Heart left ventricle (tissue), 16 donors: ENCODE results near the gene RNASE8. TPM values are rescaled to one million over a fixed set of nuclear protein-coding genes. Genes with fewer than 3 reads are reported as not detected.

ENCODE experiments used
- ATAC-seq, 4 donors: fragments of 200-7000 bp; cut with Tn5 transposase; one replicate each; pipeline ENCODE4 v1.9.1; 2020 to 2022; ENCODE audit warnings: moderate library complexity in 4 of 4, mild to moderate bottlenecking in 3 of 4, moderate number of reproducible peaks in 1 of 4
- DNase-seq, 5 donors: peaks; one replicate each; pipeline ENCODE4 v3.0.0-alpha.2; 2020
- H3K27ac ChIP-seq, 12 donors: fragments of 200-600 bp; sonication (generic) in 4 of 12; one replicate each; pipeline versions ENCODE4 v1.5.0 to v1.8.0; 2016 to 2022; ENCODE audit warnings: mild to moderate bottlenecking in 2 of 12
- H3K27me3 ChIP-seq, 9 donors: fragments of 200-600 bp; sonication (generic) in 2 of 9; one replicate each; pipeline versions ENCODE4 v1.5.1 to v1.8.0; 2016 to 2022; ENCODE audit warnings: mild to moderate bottlenecking in 3 of 9
- H3K36me3 ChIP-seq, 9 donors: fragments of 200-600 bp; sonication (generic) in 2 of 9; one replicate each; pipeline versions ENCODE4 v1.5.0 to v1.8.0; 2018 to 2022; ENCODE audit warnings: mild to moderate bottlenecking in 2 of 9
- H3K4me1 ChIP-seq, 12 donors: fragments of 200-600 bp; sonication (generic) in 4 of 12; one replicate each; pipeline versions ENCODE4 v1.5.0 to v1.8.0; 2016 to 2022; ENCODE audit warnings: mild to moderate bottlenecking in 3 of 12
- H3K4me3 ChIP-seq, 12 donors: fragments of 200-600 bp; sonication (generic) in 4 of 12; one replicate each; pipeline versions ENCODE4 v1.5.0 to v1.8.0; 2017 to 2022; ENCODE audit warnings: mild to moderate bottlenecking in 9 of 12, moderate library complexity in 4 of 12
- H3K9me3 ChIP-seq, 12 donors: fragments of 200-600 bp; sonication (generic) in 4 of 12; one replicate each; pipeline versions ENCODE4 v1.5.0 to v1.8.0; 2016 to 2022; ENCODE audit warnings: mild to moderate bottlenecking in 1 of 12
- POLR2A ChIP-seq, 2 donors: fragments of 450-650 bp; IDR thresholded peaks; one replicate each; pipeline ENCODE4 v1.6.1; 2017; ENCODE audit warnings: antibody characterized with exemption in 2 of 2, mild to moderate bottlenecking in 2 of 2, moderate library complexity in 2 of 2
- WGBS, 4 donors: extraction: QIAGEN DNeasy Blood & Tissue Kit in 2 of 4; methylation state at CpG; one replicate each; pipeline versions ENCODE4 v1.1.5 to v1.1.7; 2013 to 2018; 5-methylcytosine and 5-hydroxymethylcytosine counted together
- intact Hi-C, 10 donors: fragments of 100-400 bp; cut with DNase I; formaldehyde crosslinking; loops; one replicate each; pipeline versions ENCODE4 v1.11.1 to v1.14.2; 2022
- polyA plus RNA-seq, 2 donors: library from polyadenylated mRNA; stranded (reverse); fragments of 200-250 nt; gene quantifications; one replicate each; pipeline ENCODE4 v1.2.3, GENCODE V29; 2013
- total RNA-seq, 9 donors: library from RNA; depleted of rRNA in 2 of 9; stranded (reverse); fragments of >200 nt in 2 of 9; fragmentation: NEBNext Ultra II Directional in 3 of 9; extraction: Animal tissue kit (Norgen Biotek cat#: 25700) in 3 of 9; gene quantifications; one replicate each; pipeline versions ENCODE4 v1.1.0 to v1.2.4, GENCODE V29; 2016 to 2023
- TF ChIP-seq, protein P1 (sequence below), 12 donors: fragments of 200-600 bp; sonication (generic) in 4 of 12; IDR thresholded peaks; one replicate each; pipeline versions ENCODE4 v1.5.0 to v1.8.0; 2018 to 2022; ENCODE audit warnings: antibody characterized with exemption in 12 of 12, mild to moderate bottlenecking in 5 of 12
- donor health status: ischemic (EF 13 %, LVEDD 7.1; RV severe dilation, severe dysfunction).
- donor health status: healthy with polysubstance abuse.
- donor health status: DM: no; HTN: yes; CAD: no.
- donor health status: DM: no; HTN: no; CAD: no.
- donor health status: ischemic (EF 25% LVEDD 6.9; RV normal size, moderate dysfunction).
- donor health status: ischemic (EF 25% LVEDD 5.7; RV mildly dilated, moderate dysfunction).
- donor health status: healthy.
- donor health status: DM: yes; HTN: yes; CAD: no.
- donor health status: ischemic (EF 35%, LVEDD 5.7; RV mildly dilated, moderate dysfunction).
- donor health status: nonischemic (EF 11% LVEDD 7.7; RV severe dilation, severe dysfunction).
- donor health status: DM: yes; HTN: yes; CAD: no.
- donor health status: PGD.
- donor health status: ischemic (EF 29% LVEDD 5.4; RV normal size, mild dysfunction).
- donor health status: nonischemic (EF 23%, LVEDD 6.1; RV moderate dilation, normal function).

RNASE8 gene
- total and polyA plus RNA-seq, 11 donors: not detected

DNA sequence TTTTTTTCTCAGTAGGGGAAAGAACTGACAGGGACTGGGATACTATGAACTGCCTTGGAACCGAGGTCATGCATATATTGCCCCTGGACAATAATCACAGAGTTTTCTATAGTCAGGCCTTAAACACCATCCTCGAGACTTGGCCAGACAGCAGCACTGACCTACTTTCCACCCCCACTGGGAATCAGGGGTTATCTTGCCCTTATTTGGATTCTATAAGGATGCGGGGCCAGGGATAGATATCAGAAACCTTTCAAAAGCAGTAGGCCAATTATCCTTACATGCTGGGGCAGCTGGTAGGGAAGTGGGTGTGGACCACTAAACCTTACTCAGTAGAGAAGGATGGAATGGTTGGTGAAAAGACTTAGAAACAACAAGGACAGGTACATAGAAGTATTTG lies 38.8 kb downstream of the RNASE8 start:
- TF ChIP-seq, protein P1, sequence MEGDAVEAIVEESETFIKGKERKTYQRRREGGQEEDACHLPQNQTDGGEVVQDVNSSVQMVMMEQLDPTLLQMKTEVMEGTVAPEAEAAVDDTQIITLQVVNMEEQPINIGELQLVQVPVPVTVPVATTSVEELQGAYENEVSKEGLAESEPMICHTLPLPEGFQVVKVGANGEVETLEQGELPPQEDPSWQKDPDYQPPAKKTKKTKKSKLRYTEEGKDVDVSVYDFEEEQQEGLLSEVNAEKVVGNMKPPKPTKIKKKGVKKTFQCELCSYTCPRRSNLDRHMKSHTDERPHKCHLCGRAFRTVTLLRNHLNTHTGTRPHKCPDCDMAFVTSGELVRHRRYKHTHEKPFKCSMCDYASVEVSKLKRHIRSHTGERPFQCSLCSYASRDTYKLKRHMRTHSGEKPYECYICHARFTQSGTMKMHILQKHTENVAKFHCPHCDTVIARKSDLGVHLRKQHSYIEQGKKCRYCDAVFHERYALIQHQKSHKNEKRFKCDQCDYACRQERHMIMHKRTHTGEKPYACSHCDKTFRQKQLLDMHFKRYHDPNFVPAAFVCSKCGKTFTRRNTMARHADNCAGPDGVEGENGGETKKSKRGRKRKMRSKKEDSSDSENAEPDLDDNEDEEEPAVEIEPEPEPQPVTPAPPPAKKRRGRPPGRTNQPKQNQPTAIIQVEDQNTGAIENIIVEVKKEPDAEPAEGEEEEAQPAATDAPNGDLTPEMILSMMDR (IDR thresholded peaks at IDR 0.05): no peak
- no peak for TF ChIP-seq POLR2A (IDR thresholded peaks at IDR 0.05)
- peaks cover 0 to 19% (median 15%) of the 10 kb centered on the region in 9 donors for H3K36me3 ChIP-seq
- WGBS, 4 donors: 48 to 69% (median 57%) methylated on average over 3 of the region's 3 CpGs
- peaks cover 0 to 50% (median 23%) of the 10 kb centered on the region in 12 donors for H3K4me1 ChIP-seq
- no peak overlapping the region for H3K4me3 ChIP-seq
- no peaks in the 10 kb centered on the region for H3K27me3 ChIP-seq
- ATAC-seq (no peak), DNase-seq (no peak)
- H3K27ac ChIP-seq: peak overlapping the region in 10 of 12 donors; percentile 42 to 94 (median 80)
- H3K9me3 ChIP-seq: no peaks in the 10 kb centered on the region
- intact Hi-C loops: loop anchor here in 2 of 10 donors (10.0 kb wide), 1 partner anchor 482 kb away; no protein-coding TSS in a partner anchor

DNA sequence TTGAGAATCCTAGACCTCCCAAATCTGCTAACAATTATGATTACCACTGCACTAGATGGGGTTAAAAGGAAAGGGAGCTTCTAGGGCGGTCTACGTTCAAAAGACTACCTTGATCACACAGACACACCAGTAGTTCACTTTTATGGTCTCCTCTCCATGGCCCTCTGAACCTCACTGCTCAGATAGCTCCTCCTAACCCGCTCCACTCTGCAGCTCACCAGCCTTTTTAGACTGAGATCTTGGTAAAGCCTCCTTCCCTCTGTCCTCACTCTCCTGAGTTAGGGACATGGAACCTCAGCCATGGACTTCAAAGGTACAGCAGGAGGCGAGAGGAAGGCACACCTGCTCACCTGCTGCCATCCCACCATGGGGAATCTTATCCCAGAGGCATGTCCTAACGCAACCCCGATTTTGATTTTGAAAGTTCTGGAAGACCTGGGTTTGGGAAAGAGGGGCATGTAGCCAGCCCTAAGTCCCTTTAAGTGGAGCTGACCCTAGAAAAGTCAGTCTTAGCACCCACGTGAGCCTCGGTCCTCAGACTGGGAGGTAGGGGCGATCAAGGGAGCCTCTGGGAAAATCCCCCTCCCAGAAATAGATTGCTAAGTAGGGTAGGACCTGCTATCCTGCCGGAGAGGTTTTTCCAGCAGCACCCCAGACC lies 39.5 kb downstream of the RNASE8 start:
- TF ChIP-seq, protein P1 (IDR thresholded peaks at IDR 0.05): no peak
- TF ChIP-seq POLR2A (IDR thresholded peaks at IDR 0.05): no peak
- H3K27ac ChIP-seq: peak overlapping the region; percentile 57 to 94 (median 80)
- no peaks in the 10 kb centered on the region for H3K9me3 ChIP-seq
- H3K4me3 ChIP-seq: peak overlapping the region in 11 of 12 donors; percentile 40 to 86 (median 66)
- WGBS, 4 donors: 48 to 57% (median 52%) methylated on average over 7 to 10 of the region's 10 CpGs
- no peaks in the 10 kb centered on the region for H3K27me3 ChIP-seq
- DNase-seq: no peak
- intact Hi-C loops: loop anchor here in 2 of 10 donors (10.0 kb wide), 1 partner anchor 482 kb away; no protein-coding TSS in a partner anchor
- peaks cover 0 to 13% (median 9%) of the 10 kb centered on the region in 9 donors for H3K36me3 ChIP-seq
- H3K4me1 ChIP-seq: peaks cover 0 to 48% (median 22%) of the 10 kb centered on the region in 12 donors
- no peak for ATAC-seq

DNA sequence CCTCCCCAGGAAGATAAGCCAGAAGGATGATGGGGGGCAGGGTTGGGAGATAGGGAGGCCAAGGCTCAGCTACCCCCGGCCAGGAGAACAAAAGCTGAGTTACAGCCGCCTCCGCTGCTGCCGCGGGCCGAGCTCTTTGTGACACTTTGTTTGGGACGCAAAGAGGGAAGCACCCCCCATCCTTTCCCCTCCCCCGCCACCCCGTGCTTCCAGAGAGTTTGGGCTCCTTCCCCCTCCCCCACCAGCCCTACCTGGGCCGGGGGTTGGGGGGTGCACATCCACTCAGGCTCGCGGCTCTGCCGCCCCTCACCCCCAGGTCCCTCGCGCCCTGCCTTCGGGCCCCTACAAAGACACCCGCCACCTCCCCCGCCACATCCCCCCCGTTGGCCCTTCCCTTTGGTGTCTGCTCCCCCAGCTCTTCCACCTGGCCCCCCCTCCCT lies 40.0 kb downstream of the RNASE8 start:
- Histone ChIP-seq H3K27me3 (no peaks in the 10 kb centered on the region), H3K27ac (peak overlapping the region; percentile 57 to 94 (median 80)), H3K4me1 (peaks cover 0 to 42% (median 19%) of the 10 kb centered on the region in 12 donors), H3K4me3 (peak overlapping the region; percentile 10 to 86 (median 65)), H3K36me3 (peaks cover 0 to 8% (median 5%) of the 10 kb centered on the region in 9 donors), H3K9me3 (no peaks in the 10 kb centered on the region)
- WGBS, 4 donors: 4 to 13% (median 4%) methylated on average over 16 to 19 of the region's 19 CpGs
- ATAC-seq: peak in 2 of 4 donors; percentile 6 to 21
- TF ChIP-seq, protein P1 (IDR thresholded peaks at IDR 0.05): no peak
- TF ChIP-seq POLR2A (IDR thresholded peaks at IDR 0.05): no peak
- intact Hi-C loops: loop anchor here in 2 of 10 donors (10.0 kb wide), 1 partner anchor 483 kb away; no protein-coding TSS in a partner anchor
- no peak for DNase-seq
